ENCODE measurements around the gene MSX1. TPM values are rescaled to one million over a fixed set of nuclear protein-coding genes. Genes with fewer than 3 reads are reported as not detected.

Gene MSX1
- total RNA-seq, 1 donor from 2014 or later = not detected

- intact Hi-C loops (cut with micrococcal nuclease) = no loop called here
Observed at GRCh38 chr4:4899202-4899925, 39.9 kb downstream of the MSX1 start.

- intact Hi-C loops (cut with micrococcal nuclease) = no loop called here
Observed at GRCh38 chr4:4901877-4902276, 42.4 kb downstream of the MSX1 start.

GRCh38 chr4:4912155-4912554, 52.7 kb downstream of the MSX1 start:
- intact Hi-C loops (cut with micrococcal nuclease) = no loop called here

- intact Hi-C loops (cut with micrococcal nuclease) = no loop called here
Observed at GRCh38 chr4:4913147-4913561, 53.7 kb downstream of the MSX1 start.

Other genes starting within 250 kb of the MSX1 start
- not detected in 2 replicates for gene CYTL1, start 159.8 kb downstream of the MSX1 start, total RNA-seq
- gene STK32B, start 191.8 kb downstream of the MSX1 start, total RNA-seq = not detected in 2 replicates